ENCODE results near the gene ERC1.
A peak's percentile ranks its signal among the peaks of the same experiment; 100 is the strongest.
"Not testable (repeated sequence)": the region's sequence is repeated elsewhere in the genome, so short reads cannot be mapped to it uniquely, and the experiment has no call there.

ERC1 gene

DNA sequence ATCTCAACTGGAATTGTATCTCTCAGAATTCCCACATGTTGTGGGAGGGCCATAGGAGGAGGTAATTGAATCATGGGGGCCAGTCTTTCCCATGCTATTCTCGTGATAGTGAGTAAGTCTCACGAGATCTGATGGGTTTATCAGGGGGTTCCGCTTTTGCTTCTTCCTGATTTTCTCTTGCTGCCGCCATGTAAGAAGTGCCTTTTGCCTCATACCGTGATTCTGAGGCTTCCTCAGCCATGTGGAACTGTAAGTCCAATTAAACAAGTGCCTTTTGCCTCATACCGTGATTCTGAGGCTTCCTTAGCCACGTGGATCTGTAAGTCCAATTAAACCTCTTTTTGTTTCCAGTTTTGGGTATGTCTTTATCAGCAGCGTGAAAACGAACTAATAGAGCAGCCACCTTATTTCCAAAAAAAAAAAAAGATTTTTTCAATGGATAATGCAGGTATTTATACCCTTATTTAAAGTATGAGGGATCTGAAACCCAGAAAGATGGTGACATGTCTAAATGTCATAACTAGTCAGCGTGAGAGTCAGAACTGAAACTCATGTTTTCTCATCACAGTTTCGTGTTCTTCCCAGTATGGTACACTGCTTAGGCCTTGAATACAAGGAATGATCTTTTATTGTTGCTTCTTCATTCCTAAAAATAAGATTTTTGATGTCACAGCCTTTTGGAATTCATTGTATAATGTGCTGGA is 89.6 kb downstream of the ERC1 start:
- DNase-seq = no peak

DNA sequence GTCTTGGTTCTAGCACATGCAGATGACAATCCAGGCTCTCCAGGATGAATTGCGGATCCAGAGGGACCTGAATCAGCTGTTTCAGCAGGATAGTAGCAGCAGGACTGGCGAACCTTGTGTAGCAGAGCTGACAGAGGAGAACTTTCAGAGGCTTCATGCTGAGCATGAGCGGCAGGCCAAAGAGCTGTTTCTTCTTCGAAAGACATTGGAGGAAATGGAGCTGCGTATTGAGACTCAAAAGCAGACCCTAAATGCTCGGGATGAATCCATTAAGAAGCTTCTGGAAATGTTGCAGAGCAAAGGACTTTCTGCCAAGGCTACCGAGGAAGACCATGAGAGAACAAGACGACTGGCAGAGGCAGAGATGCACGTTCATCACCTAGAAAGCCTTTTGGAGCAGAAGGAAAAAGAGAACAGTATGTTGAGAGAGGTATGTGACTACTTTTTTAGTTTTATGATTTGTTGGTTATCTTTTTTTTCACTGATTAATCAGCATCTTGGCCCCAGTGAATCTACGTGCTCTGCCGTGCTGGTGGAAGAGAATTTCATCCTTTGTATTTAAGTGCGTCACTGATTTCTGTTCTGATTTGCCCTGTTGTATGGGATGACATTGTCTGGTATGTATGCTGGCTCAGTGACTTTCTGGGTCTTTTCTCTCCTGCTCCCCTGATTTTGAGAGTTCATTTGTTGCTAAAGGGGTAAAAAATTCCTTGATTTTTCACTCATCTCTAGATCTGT is 92.3 kb downstream of the ERC1 start:
- no peak for DNase-seq

DNA sequence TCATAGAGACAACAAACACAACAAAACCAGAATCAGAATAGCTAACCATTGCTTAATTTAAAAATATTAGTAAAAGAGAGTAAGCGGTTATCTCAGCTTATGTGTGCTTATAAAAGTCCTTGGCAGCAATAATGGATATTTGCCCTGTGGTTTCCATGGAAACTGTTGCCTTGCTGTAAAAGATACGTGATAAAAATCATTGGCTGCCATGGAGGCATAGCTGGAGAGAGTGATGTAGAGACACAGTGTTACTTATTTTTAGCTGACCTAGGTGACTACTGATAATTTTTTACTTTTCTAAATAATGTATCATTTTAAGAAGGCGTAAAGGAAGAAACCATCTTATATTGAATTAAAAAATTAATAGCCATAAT is 92.9 kb downstream of the ERC1 start:
- no peak for DNase-seq

DNA sequence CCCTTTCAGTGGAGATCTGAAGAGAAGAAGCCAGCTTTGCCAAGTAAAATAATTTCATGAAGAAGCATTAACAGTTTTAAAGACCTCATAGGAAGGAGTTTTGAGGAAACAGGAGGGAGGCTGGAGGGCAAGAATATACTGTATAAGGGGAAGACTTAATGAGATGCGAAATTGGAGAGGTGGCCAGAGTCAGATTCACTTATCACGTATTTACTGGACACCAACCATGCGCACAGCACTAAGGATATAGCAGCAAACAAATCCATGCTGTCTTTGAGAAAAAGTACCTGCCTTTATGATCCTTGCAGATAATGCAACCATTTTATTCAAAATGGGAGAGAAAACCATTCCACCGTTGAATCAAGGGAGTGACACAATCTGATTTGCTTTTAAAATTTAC is 100.3 kb downstream of the ERC1 start:
- DNase-seq = no peak

DNA sequence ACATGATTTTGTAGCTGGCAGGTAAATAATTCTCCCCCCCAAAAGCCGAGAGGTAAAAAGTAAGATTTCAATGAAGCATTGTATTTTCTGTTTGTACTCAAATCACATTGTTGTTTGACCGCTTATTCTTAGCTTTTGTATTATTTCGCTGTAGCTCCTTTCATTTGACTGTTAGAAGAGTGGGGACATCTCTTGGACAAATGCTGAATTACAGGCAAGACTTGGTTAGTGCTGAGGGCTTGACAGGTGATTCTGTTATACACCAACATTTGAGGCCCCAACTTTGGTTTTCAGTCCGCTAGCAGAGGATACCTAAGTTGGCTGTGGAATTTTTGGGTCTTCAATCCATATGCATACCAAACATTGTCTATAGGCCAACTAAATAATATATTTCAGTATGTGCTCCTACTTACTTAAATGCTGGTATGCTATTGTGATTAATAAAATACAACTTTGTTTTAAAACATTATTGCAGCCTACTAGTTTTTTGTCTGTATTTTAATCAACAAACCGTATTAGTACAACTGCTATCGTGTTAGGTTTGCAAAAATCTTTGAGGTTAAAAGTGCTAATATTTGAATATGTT is 102.2 kb downstream of the ERC1 start:
- DNase-seq = peak in 1 of 2 experiments; percentile 29

DNA sequence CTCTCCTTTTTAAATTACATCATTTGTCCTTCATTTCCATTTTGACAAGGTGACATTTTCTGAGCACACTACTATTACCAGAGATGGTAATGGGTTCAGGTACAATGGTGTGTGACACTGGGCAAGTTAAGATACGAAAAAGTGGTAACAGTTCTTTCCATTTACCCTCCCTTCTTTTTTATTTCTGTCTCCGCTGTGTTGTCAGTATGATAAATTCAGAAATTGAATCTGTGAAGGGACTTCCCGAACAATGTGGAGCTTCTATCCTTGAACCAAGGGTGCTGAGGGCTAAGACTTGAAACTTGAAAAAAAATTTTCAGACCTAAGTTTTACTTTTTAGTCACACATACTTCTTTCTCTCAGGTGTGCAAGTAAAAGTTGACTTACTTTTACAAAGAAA is 103.7 kb downstream of the ERC1 start:
- no peak for DNase-seq

DNA sequence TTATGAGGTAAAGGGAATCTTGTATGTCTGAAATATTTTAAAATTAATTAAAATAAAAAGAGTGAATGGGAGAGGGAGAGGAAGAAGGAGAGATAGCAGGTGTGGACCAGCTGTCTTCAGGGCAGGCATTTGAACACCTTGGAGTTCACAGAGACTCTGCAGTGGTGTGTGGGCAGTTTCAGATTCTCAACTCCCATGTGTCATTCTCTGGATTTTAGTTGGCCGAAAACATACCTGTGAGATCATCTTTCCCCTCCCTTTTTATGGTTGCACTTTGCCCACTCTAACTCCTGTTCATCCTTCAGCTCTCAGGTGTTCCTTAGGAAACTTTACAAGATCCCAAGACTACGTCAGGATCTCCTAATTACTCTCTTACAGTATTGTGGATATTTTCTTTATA is 108.1 kb downstream of the ERC1 start:
- DNase-seq = peak in 1 of 2 experiments; percentile 45

DNA sequence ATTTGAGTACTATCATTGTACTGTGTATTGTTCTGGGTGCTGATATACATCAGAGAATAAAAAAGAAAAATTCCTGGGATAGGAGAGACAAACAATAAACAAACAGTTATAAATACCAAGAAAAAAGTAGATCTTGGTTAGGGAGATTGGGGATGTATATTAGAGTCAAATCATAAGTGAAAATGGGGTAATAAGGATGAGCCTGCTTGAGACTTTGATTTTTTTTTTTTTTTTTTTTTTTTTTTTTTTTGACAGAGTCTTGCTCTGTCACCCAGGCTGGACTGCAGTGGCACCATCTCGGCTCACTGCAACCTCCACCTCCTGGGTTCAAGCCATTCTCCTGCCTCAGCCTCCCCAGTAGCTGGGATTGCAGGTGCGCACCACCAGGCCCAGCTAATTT is 108.6 kb downstream of the ERC1 start:
- DNase-seq = not testable (repeated sequence)

DNA sequence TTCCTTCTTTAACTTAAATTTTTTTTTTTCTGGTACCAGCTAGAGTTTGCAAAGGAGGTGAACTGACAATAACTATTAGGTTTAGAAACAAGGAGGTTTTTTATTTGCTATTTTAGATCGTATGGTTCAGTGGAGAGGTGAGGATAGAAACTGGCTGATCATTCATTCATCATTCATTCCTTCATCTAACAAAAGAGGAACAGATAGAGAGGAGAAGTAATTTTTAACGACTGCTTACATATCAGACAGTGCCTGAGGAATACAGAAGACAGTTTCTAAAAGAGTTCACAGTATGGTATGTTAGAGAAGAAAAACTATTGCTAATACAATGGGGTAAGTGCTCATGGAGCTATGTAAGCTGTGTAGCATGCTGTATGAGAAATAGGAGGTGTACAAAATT is 111.1 kb downstream of the ERC1 start:
- DNase-seq = no peak

DNA sequence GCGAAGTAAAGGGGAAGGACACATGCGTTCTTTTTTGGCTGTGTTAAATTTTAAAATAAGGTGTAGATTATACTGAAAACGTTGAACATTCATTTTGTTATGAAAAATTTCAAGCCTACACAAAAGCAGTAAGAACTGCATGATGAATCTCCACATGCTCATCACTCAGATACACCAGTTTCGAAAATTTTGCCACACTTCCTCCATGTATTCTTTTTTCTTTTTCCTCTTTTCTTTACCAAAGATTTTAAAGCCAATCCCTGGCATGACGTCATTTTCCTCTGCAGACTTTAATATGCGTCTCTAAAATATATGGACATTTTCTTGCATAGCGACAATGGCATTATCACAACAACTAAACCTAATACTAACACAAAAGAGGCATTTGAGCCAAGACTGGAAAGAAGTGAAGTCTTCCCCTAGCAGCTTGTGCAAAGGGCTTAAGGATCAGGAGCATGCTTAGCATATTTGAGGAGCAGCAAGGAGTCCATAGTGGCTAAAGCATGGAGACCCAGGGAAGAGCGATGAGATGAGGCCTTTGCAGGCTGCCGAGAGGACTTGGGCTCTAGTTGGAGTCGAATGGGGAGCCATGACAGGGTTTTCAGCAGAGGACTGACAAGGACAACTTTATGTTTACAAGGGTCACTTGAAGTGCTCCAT is 111.9 kb downstream of the ERC1 start:
- no peak for DNase-seq

DNA sequence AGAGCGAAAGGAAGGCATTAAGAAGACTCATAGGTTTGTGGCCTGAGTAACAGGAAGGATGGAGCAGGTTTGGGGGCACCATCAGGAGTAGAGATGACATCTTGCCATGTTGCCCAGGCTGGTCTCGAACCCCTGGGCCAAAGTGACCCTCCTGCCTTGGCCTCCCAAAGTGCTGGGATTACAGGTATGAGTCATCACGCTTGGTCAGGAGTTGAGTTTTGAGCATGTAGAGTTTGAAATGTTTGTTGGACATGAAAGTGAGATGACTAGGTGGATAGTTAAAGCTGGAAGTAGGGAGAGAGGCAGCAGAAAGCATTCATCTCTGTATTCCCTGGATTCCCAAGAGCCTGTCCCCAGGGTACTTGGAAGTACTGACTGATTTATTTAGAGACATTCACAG is 112.6 kb downstream of the ERC1 start:
- DNase-seq = no peak

DNA sequence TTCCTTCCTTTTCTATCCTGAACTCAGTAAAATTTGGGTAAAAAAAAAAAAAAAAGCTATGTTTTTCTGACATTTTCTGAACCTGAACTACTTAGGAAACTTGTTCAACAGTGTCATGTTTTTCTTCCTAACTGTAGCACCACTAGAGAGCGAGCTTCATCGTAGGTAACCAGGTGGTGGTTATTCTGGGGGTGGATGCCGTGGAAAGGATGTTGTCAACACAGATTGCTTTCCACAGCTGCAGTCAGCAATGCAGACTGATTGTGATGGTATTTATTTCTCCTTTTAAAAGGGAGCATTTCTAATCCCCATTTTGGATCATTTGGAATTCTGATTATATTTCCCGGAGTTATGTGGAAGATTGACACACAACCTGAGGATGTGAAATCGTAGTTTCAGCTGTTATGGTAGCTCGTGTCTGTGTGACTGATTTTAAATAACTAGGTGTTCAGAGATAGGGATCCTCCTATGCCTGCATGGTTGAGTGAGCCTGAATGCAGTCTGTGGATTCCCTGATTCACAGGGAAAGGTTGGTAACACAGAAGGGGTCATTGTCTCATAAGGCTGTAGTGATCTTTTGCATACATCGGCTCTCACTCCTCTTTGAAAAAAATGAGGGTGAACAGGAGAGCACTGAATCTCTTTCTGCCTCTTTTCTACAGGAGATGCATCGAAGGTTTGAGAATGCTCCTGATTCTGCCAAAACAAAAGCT is 113.2 kb downstream of the ERC1 start:
- DNase-seq = no peak

DNA sequence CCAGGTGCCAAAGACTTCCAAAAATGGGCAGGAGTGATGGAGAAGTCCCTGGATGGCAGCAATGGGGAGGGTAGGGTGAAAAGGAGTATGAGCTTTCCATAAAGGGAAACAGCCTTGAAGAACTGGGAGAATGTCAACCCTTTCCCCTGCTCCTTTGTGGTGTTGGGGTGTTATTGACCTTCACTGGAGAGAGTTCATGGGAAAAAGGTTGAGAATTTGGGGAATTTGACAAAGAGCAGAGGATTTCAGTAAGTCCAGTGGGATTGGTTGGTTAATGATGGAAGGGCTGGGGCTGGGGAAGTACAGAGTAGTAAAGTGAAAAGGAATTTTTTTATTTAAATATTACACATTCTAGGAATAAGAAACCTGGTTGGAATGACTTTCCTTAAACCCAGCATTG is 116.6 kb downstream of the ERC1 start:
- no peak for DNase-seq

DNA sequence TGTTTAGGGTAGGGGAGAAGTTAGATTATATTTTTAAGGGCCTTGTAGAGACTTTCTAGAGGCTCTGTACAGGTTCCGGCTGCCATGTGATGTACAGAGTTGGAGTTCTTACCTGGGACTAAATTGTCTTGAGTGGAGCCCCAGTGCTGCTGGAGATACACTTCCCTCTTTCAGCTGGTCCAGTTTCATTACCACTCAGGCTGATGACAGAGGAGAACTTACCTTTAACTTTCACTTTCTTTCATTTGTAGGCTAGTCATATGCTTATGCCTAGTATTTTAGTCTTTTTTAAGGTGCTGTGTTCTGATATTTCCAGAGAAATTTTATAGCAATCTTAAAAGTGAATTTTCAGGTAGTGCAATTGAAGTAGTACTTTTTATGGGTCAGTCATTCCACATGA is 117.3 kb downstream of the ERC1 start:
- DNase-seq = no peak

DNA sequence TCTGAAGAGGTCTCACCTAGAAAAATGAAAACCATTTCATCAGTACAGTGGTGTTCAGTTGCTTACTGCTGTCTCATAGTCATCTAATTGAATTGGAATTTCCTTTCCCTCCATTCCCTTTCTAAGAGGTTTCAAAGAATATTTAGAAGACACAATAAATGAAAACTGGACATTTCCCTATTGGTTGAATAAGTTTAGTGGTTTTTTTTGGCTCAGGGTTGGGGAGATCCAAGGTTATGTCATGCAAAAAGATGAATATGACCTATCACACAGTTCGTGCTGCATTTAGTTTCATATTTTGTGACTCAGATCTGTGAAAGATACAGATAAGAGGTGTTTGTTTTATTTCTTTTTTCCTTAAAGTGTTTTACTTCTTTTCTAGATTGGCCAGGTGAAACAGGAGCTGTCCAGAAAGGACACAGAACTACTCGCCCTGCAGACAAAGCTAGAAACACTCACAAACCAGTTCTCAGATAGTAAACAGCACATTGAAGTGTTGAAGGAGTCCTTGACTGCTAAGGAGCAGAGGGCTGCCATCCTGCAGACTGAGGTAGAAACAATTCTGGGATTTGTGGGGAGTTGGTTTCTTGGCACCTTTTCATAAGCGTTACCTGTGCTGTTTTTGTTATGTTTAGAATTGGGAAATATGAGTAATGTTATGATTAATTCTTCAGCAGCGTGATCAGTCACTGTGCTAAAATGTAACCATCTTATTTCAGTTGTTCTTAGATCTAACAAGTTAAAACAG is 124.6 kb downstream of the ERC1 start:
- no peak for DNase-seq

DNA sequence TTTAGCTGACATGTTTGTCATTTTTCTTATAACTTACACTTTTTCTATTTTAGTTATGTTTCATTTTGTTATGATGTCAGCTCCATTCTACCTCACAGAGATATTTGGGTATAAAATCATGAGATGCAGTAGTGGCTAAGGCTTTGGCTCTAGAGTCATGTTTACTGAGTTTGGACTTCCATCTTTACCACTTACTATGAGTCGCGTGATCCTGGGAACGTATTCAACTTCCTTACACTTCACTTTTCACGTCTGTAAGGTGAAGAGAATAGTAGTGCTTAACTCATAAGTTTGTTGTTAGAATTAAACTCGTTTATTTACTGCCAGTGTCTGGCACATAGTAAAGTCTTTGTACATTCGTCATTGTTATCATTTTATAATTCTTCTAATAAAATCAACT is 126.3 kb downstream of the ERC1 start:
- DNase-seq = no peak

DNA sequence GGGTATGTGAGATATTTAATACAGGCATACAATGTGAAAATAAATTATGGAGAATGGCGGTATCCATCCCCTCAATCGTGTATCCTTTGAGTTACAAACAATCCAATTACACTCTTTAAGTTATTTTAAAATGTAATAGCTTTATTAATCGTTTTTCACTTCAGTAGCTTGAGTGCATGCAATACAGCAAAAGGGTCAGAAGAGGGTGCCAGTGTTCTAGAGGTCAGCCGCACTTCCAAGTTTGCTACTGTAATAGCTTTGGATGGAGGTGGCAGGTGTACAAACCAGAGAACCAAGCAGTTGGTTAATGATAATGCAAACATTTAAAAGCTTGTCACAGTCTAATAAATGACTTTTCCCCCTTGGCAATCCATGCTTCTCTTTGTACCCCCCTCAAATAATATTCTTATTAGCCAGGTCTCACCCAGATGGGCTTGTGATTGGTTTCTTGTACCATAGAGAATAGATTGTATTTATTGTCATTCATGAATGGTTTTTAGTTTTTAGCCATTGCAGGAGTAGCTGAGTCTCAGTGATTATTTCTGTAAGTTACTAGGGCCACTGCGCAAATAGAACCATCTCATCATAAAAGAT is 127.0 kb downstream of the ERC1 start:
- peak; percentile 71 to 76 for DNase-seq

DNA sequence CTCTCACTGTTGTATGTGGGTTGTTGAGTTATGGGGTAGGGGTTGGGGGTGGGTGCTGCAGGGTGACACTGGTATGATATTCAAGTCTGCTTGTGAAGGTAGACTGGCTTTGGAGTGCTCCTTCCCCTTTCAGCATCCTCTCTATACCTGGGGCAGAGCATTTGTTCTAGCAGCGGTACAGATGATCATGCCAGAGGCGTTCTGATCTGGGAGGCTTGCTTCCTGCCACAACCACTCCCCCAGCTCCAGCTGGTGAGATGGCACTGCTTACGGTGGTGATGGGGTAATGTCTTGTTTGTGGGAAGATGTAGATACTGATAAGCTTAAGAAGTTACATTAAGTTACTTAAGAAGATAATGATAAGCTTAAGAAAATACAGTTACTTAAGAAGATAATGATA is 131.8 kb downstream of the ERC1 start:
- no peak for DNase-seq

DNA sequence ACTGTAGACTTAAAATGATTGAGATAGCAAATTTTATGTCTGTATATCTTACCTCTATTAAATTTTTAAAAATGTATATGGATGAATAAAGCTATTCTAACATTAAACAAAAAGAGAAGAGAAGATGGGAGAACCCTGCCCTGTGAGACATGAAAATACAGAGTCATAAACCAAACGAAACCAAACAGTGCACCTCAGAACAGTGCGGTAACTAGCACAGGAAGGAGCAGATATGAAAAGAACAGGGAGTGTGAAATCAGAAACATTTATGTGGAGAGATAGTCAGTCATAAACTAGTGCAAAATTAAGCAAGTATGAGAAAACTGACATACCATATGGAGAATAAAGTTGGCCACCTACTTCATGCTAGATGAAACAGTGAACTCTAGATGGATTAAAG is 135.1 kb downstream of the ERC1 start:
- no peak for DNase-seq

DNA sequence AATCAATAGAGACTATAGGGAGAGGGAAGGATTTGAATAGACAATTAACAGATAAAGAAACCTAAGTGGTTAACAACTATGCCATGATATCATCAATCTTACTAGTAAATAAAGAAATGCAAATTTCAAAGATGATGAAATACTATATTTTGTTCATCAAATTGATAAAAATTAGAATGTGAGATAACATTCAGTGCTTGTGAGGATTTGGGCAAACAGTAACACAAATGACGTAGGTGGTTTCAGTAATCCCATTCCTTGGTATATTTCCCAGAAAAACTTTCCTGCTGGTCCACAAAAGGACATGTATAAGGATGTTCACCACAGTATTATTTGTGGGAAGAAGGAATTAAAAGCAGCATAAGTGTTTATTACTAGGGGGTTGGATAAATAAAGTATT is 136.0 kb downstream of the ERC1 start:
- DNase-seq = no peak

DNA sequence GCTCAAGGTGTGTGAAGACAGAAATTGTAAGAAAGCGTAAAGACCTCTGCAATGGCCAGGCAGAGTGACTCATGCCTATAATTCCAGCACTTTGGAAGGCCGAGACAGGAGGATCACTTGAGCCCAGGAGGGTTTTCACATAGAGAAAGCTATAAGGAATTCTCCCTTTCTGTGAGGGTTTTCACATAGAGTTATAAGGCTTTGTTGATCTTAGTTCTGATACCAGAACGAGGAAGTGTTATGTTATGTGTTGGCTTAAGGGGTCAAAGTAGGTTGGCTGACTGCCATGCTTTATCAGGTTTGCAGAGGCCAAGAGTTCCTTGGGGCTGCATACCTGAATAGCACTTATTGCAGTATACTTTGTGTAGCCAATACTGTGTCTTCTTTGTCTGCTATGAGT is 139.1 kb downstream of the ERC1 start:
- DNase-seq = no peak

DNA sequence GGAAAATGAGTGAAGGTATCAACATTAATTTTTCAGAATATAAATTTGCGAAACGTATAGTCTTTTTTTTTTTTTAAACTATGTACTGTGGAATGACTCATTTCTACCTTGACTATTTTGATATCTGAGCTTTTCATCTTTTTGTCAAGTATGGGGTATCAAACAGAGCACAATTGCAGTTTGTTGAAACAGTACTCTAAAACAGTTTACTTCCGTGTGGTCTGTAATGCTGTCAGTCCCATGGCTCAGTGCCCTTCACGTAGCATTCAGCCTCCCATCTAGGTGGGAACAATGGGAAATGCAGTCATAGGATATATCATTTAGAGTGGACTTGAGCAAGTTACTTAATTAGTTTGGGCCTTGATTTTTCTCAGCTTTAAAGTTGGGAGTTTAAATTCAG is 139.5 kb downstream of the ERC1 start:
- DNase-seq = no peak

Measured in activated T-cell treated with anti-CD3 and anti-CD28 coated beads, Interleukin-2, amount 50 U/mL, for 48 hours (primary cell).